ENCODE measurements around the gene KEAP1.

GRCh38 chr19:10454267-10454666 lies 48.9 kb downstream of the KEAP1 start:
- TF ChIP-seq CTCF (IDR thresholded peaks at IDR 0.05) = no peak
- TF ChIP-seq POLR2A (IDR thresholded peaks at IDR 0.05) = no peak
- no peak for TF ChIP-seq POLR2AphosphoS5 (IDR thresholded peaks at IDR 0.05; ENCODE audit: insufficient read depth in 1 of 2, low read depth in 1 of 2)

All from vagina (tissue), 2 donors.